HG02610 (cell line): ENCODE measurements around the gene SLC4A9.

Experiments used
- ATAC-seq: cut with Tn5 transposase; IDR thresholded peaks from one replicate; pipeline ENCODE4 v1.9.1; 2021; ENCODE audit warnings: mild to moderate bottlenecking, moderate library complexity; ENCODE audit not compliant: unreplicated experiment

The SLC4A9 gene, protein sequence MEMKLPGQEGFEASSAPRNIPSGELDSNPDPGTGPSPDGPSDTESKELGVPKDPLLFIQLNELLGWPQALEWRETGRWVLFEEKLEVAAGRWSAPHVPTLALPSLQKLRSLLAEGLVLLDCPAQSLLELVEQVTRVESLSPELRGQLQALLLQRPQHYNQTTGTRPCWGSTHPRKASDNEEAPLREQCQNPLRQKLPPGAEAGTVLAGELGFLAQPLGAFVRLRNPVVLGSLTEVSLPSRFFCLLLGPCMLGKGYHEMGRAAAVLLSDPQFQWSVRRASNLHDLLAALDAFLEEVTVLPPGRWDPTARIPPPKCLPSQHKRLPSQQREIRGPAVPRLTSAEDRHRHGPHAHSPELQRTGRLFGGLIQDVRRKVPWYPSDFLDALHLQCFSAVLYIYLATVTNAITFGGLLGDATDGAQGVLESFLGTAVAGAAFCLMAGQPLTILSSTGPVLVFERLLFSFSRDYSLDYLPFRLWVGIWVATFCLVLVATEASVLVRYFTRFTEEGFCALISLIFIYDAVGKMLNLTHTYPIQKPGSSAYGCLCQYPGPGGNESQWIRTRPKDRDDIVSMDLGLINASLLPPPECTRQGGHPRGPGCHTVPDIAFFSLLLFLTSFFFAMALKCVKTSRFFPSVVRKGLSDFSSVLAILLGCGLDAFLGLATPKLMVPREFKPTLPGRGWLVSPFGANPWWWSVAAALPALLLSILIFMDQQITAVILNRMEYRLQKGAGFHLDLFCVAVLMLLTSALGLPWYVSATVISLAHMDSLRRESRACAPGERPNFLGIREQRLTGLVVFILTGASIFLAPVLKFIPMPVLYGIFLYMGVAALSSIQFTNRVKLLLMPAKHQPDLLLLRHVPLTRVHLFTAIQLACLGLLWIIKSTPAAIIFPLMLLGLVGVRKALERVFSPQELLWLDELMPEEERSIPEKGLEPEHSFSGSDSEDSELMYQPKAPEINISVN

DNA sequence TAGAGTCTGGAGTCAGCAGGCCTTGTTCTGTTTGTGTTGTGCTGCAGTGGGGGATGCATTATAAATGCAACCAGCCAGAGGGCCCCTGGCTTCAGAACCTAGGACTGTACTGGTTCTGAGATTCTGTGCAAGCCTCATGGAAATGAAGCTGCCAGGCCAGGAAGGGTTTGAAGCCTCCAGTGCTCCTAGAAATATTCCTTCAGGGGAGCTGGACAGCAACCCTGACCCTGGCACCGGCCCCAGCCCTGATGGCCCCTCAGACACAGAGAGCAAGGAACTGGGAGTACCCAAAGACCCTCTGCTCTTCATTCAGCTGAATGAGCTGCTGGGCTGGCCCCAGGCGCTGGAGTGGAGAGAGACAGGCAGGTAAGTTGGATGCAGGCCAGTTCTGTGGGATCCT, at the start of gene SLC4A9:
SLC4A9 (plus strand) TSS at position 94 of the 400 bp plus-strand sequence; CDS start at position 137, 43 bp downstream.
- no peak for ATAC-seq

DNA sequence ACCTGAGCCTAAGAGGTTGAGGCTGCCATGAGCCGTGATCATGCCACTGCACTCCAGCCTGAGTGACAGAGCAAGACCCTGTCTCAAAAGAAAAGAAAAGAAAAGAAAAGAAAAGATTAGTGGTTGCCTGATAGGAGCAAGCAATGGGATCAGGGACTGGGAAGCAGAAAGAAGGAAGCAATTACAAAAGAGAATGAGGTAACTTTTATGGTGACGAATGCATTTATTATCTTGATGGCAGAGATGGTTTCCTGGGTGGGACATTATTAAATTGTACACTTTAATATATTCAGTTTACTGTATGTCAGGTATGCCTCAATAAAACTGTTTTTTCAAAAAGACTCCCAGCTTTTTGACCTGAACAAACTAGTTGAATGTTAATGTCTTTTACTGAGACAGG, 49.6 kb upstream of the SLC4A9 start:
- ATAC-seq: no peak

DNA sequence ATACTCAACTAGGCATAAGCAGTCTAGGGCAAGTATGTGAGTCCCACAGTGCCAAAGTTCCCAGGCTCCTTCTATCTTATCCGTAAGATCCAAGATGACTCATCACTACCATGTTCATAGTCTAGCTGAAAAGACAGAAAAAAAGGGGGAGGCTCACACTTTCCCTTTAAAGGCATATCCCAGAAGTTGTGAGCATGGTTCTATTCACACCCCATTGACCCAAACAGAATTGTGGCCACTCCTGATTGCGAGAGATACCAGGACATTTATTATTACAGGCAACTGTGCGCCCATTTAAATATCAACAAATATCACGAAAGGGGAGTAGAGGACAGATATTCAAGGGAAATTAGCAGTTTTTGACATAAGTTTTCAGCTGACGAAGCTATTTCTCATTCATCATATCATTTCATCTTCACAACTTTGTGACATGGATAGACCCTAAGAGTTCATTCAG, 49.0 kb upstream of the SLC4A9 start:
- no peak for ATAC-seq

DNA sequence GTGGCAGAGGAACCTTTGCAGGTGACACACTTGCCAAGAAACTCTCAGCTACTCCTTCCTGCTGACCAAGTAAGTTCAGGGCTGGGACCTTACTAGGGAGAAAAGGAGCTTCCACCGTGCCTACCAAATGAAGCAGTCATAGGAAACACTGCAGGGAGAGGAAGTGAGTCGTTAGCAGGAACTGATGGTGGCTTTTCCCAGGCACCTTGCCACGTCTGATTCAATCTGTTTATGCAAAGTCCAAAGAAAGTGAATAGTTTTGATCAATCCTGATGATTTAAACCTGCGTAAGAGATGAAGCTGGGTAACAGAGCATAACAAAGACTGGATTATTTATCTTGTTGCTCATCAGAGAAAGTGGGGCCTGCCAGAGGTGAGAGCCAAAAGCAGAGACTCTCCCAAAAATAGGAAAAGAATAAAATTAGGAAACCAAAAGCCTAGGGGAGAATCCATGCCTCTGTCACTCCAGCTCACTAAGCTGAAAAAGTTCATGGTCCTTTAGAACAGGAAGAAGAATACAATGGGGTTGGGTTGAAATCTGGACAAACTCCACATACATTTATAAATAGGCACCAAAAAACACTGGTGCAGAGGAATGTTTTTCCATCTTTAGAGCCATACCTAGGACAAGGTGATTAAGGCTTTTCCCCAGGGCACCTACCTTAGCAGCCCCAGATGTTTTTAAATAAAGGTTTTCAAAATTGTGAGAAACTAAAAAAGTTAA, 47.8 kb upstream of the SLC4A9 start:
- ATAC-seq: no peak

DNA sequence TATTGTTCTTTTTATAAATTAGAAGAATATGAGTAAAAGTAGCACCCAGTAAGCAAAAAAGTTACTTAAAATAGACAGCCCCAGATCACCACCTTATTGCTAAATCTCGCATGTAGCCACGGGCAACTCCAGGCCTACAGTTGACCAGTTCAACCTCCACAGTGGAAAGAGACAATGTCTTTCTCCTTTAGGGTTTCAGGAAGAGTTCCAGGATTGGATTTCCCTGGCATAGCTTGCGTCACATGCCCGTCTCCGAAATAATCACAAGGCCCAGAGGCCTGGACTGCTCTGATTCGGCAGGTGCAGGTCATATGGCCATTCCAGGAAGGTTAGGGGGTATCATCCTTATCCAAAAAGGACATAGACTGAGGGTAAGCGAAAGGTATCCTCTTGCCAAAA, 47.2 kb upstream of the SLC4A9 start:
- no peak for ATAC-seq

DNA sequence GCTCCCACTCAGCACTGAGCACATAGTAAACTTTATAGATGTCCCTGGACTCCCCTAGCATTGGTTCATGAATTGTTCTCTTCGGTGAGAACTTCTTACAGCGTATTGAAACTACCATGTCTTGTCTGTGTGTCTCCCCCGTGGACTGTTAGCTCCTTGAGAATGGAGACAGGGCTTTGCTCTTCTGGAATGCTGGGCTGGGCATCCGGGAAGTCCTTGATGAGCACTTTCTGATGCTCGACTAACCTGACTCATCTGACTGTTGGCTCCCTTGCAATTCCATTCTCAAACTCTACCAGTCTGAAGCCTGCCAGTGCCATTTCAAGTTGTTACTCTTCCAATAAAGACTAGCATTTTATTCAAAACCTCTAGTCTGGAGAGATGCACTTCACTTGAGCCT, 42.1 kb upstream of the SLC4A9 start:
- no peak for ATAC-seq

DNA sequence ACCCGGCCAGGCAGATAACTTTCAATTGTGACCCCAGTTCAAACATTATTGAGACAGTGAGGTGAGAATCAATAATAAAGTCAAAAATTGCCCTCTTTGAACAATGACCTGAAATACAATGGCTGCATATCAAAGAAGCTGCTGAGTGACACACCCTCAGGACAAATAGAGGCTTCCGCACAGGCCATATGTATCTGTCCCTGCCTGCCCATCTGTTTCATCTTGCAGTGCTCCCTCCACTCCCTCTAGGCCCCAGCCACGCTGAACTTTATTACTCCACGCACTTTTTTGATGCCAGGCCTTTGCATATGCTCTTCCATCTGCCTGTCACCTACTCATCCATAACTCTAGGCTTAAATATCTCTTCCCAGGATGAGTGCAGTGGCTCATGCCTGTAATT, 41.2 kb upstream of the SLC4A9 start:
- no peak for ATAC-seq

DNA sequence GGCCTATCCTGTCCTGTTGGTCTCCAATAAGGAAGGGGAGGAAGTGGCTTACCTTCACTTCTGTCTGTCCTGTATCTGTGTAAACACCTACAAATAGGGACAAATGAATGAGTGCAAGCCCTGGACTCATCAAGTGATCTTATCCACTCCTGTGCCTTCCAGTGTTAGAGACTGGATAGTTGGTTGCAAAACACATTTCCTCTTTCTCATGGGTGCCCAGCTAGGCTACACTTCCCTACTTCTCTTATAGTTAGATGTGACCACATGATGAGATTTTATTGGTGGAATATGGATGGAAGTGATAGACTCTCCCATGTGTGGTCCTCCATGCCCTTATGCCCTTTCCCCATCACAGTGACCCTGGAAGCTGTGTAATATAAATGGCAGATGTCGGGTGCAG, 40.2 kb upstream of the SLC4A9 start:
- no peak for ATAC-seq

DNA sequence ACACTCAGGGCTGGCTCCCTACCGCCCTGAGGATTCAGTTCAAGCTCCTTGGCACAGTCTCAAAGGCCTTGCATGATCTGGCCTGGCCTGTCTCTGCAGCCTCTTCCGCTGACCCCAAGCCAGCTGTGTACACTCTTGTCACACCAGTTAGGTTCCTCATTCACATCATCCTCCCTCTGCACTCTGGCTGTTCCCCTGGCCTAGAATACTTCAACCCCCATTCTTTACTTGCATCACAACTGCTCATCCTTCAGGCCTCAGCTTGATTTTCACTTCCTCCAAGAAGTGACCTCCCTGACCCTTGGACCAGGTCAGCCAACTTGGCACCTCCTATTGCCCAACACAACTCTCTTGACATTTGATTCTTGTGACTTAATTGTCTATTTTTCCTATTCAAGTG, 38.2 kb upstream of the SLC4A9 start:
- no peak for ATAC-seq

DNA sequence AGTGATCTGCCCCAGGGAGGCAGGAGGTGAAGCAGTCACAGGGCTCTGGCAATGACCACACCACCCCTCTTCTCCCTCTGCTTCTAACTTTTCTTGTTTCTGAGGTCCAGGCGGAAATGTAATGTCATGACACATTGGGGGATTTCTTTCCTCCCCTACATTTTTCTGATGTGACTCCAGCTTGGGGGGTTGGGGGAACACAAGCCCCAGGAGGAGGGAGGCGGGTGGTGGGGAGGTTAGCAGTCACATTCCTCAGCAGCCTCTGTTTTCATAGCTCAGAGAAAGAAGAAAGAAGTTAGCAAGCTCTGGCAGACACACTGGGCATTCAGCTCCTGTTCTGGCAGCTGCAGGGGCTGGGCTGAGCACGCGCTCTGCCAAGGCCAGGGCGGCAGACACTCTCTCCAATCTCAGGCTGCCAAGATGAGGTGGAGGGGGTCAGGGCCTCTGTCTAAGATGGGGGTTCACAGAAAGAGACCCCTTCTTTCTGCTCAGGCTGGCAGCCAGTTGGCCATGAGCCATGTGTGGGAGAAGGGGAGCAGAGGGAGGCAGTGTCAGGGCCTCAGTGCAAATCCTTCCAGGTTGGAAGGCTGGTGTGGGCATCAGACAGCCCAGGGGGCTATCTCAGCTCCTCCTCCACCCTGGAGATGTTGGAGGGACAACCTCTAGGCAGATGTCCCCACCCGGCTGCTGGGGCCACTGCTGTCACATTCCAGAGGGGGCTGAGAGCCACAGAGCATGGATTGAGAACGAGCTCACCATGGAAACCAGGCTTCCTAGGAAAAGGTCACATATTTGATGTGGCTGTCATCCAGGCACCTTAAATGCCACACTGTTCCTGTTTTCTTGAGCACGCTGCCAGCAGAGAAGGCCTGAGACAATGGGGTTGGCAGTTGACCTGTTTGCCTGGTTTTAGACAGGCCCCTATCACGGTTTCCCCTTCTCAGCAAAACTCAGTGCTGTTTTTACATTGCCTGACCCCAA, 37.0 kb upstream of the SLC4A9 start:
- no peak for ATAC-seq

DNA sequence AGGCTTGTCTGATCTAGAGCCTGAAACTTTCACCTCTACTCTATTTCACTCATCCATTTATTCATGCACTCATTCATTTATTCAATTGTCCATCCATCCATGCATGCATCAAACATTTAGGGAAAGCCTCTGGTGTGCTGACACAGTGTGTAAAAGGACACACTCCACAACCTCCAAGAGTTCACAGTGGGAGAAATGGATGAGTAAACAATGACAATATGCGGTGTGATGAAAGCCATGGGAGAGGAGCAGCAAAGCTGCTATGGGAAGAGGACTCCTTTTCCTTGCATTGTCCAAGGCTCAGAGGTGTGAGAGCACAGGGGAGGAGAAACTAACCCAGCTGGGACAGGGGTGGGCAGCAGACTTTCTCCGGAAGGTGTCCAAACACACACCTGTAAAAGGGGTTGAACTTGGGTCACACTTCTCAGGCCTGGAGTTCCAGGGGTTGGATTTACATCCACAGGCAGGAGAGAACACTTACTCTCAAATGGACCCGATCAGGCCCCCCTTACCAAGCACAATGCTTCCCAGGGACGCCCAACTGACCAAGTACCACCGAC, 35.9 kb upstream of the SLC4A9 start:
- no peak for ATAC-seq

DNA sequence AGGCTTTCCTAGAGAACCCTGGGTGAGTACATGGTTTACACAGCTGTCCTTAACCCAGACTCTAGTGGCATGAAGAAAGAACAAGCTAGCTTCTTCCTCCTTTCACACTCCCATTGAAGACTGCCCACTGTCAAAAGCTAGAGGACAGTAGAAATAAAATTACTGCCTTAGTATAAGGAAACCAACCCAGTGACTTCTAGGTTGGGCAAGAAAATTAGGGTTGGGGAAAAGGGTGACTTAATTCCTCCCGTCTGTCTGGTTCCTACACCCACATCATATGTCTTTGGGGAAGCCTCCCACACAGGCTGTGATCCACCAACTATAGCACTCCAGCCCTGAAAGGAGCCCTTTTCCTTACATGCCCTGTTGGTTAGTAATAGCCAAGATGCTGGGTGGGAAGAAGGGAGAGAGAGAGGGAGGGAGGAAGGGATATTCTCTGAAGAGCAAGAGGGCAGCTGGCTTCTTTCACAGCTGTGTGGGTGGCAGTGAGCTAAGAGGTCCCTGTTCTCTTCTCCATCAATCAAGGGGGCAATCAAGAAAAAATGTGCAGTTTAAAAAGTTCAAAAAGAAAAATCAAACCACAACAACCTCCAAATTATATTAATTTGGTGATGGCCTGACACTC, 35.3 kb upstream of the SLC4A9 start:
- no peak for ATAC-seq

DNA sequence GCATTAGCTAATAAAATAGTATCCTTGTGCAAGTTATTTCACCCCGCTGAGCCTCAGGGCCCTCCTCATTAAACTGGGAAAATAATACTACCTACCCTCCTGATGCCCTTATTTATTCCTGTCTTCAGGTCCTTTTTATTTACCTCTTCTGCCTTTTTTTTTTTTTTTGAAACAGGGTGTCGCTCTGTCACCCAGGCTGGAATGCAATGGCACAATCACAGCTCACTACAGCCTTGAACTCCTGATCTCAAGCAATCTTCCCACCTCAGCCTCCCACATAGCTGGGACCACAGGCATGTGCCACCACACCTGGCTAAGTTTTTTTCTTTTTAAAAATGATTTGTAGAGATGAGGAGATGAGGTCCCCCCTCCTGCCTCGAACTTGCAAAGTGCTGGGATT, 34.5 kb upstream of the SLC4A9 start:
- ATAC-seq: no peak

DNA sequence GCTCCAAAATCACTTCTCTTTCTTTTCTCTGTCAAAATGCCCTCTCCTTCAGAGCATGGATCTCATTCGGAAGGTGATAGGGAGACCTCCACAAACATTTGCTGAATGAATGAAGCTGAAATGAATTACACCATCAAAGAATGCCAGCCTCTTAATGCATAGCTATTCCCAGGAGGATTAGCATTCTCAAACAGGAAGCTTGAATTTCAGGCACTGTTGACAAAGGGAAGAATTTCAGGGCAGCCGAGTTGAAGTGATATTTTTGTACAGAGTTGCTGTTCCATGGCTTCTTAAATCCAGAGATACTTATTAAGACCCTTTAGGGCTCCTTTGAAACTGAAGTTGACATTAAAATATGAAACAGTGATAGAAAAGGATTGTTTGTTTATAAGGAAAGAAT, 32.4 kb upstream of the SLC4A9 start:
- no peak for ATAC-seq

DNA sequence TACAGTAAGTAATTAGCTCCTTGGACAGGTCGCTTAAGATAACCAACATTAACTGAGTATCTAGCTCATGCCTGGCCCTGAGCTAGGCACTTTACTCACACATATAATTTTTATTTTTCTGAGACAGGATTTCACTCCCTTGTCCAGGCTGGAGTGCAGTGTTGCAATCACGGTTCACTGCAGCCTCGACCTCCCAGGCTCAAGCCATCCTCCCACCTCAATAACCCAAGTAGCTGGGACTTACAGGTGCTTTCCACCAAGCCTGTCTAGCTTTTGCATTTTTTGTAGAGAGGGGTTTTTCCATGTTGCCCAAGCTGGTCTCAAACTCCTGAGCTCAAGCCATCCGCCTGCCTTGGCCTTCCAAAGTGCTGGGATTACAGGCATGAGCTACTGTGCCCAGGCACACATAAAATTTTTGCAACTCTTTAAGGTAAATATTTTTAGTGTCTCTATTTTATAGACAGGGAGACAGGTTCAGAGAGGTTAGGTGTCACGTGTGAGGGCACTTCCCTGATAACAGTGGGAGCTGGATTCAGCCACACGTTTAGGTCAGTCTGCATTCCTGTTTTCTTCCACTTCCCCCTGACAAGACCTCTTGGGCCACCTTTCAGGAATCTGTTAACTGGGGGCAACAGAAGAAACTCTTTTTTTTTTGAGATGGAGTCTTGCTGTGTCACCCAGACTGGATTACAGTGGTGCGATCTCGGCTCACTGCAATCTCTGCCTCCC, 31.8 kb upstream of the SLC4A9 start:
- peak; percentile 49 for ATAC-seq

DNA sequence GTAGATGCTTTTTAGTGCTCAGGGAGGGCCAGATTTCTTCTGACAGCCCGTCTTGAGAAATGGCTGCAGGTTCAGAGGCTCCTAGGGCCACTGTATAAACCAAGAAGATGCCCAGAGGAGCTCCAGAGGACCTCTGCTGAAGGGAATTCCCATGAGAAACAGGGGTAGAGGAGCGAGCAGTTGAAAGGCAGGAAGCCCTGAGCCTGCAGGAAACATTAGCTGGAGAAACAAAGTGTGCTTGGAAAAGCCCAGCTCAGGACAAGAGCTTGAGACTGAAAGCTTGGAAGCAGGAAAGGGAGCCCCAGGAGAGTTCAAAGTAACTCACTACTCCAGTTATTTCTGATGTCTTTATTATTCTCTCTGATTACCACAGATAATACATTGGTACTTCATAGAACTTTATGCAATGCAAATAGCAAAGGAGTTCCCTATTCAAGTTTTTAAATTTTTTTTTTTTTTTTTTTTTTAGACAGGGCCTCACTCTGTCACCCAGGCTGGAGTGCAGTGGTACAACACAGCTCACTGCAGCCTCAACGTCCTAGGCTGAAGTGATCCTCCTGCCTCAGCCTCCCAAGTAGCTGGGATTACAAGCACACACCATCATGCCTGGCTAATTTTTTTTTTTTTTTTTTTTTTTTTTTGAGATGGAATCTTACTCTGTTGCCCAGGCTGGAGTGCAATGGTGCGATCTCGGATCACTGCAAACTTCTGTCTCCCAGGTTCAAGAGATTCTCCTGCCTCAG, 30.1 kb upstream of the SLC4A9 start:
- ATAC-seq: no peak

DNA sequence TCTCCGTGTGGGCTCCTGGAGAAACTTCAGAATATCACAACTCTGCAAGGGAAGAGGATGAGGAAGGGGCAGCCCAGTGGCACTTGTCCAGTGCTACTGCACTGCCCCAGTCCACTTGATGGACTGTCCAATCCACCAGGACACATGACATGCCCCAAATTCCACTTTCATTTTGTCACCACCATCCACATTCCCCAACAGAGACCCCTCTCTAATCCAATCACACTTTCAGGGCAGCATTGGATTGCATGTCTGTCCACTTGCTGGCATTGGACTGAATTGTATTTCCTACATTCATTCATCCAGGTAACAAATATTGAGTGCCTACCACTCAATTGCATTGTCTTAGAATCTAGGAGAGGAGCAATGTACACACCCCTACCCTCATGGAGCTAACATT, 28.4 kb upstream of the SLC4A9 start:
- no peak for ATAC-seq

DNA sequence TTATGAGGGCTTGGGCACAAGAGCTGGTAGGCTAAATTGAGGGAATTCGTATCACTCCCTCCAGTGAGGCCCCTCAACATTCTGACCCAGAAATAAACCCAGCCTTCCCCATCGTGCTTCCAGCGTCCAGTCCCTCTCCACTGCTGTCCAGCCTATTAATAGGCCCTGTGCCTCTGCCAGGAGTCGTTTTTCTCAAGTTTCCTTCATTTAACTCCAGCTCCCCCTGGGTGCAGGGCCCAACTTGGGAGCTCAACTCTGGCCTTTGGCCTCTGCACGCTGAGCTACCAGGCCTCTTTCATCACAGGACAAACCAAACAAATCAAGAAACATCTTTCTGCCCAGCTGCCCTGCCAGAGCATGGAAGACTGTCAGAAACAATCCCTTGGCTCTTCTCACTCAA, 23.6 kb upstream of the SLC4A9 start:
- no peak for ATAC-seq
